Breast epithelium (tissue), 4 donors: ENCODE results near the gene GLIPR2. TPM values are rescaled to one million over a fixed set of nuclear protein-coding genes. Genes with fewer than 3 reads are reported as not detected.

Experiments
- DNase-seq, 2 donors: peaks; one replicate each; pipeline ENCODE4 v3.0.0-alpha.2; 2019; ENCODE audit warnings: low spot score in 2 of 2
- H3K27ac ChIP-seq, 2 donors: fragments of 200-600 bp; sonication (generic) in 1 of 2; one replicate each; pipeline ENCODE4 v1.5.1; 2016 to 2019; ENCODE audit warnings: mild to moderate bottlenecking in 1 of 2
- H3K27me3 ChIP-seq, 2 donors: fragments of 200-600 bp; sonication (generic) in 1 of 2; one replicate each; pipeline versions ENCODE4 v1.5.1 to v1.6.0; 2017 to 2019; ENCODE audit warnings: control low read depth in 1 of 2, mild to moderate bottlenecking in 1 of 2
- H3K36me3 ChIP-seq: fragments of 200-600 bp; one replicate; pipeline ENCODE4 v1.5.1; 2019
- H3K4me1 ChIP-seq, 2 donors: fragments of 200-600 bp; sonication (generic); one replicate each; pipeline ENCODE4 v1.5.1; 2016 to 2019; ENCODE audit warnings: control low read depth in 1 of 2
- H3K4me3 ChIP-seq, 3 donors: fragments of 200-600 bp; sonication (generic); 1 replicate in 2 of 3; 2 replicates in 1 of 3; pipeline ENCODE4 v1.5.1; 2016 to 2019; ENCODE audit warnings: mild to moderate bottlenecking in 3 of 3, moderate library complexity in 2 of 3
- H3K9me3 ChIP-seq, 2 donors: fragments of 200-600 bp; sonication (generic) in 1 of 2; one replicate each; pipeline ENCODE4 v1.5.1; 2016 to 2019; ENCODE audit warnings: control low read depth in 1 of 2
- CTCF ChIP-seq, 3 donors: fragments of 450-650 bp; IDR thresholded peaks; one replicate each; pipeline ENCODE4 v1.5.1; 2016 to 2017; ENCODE audit warnings: antibody characterized with exemption in 3 of 3, mild to moderate bottlenecking in 3 of 3, moderate library complexity in 3 of 3
- POLR2A ChIP-seq: fragments of 450-650 bp; IDR thresholded peaks from one replicate; pipeline ENCODE4 v1.6.1; 2016; ENCODE audit warnings: antibody characterized with exemption, mild to moderate bottlenecking, moderate library complexity
- POLR2AphosphoS5 ChIP-seq, 3 donors: sonication (generic); formaldehyde crosslinking; IDR thresholded peaks; one replicate each; pipeline ENCODE4 v1.6.1; 2017; ENCODE audit warnings: antibody characterized with exemption in 3 of 3
- intact Hi-C: fragments of 100-400 bp; cut with DNase I; formaldehyde crosslinking; loops from one replicate; pipeline ENCODE4 v1.15.1; 2023; ENCODE audit warnings: low total_unique reads
- total RNA-seq, 3 donors: library from RNA; depleted of rRNA; stranded (reverse); fragments of >200 nt; gene quantifications; one replicate each; pipeline ENCODE4 v1.1.0, GENCODE V29; 2016

GLIPR2 gene
- total RNA-seq, 3 donors from 2014 or later = 16.5 to 57.4 (median 26.9) TPM

DNA sequence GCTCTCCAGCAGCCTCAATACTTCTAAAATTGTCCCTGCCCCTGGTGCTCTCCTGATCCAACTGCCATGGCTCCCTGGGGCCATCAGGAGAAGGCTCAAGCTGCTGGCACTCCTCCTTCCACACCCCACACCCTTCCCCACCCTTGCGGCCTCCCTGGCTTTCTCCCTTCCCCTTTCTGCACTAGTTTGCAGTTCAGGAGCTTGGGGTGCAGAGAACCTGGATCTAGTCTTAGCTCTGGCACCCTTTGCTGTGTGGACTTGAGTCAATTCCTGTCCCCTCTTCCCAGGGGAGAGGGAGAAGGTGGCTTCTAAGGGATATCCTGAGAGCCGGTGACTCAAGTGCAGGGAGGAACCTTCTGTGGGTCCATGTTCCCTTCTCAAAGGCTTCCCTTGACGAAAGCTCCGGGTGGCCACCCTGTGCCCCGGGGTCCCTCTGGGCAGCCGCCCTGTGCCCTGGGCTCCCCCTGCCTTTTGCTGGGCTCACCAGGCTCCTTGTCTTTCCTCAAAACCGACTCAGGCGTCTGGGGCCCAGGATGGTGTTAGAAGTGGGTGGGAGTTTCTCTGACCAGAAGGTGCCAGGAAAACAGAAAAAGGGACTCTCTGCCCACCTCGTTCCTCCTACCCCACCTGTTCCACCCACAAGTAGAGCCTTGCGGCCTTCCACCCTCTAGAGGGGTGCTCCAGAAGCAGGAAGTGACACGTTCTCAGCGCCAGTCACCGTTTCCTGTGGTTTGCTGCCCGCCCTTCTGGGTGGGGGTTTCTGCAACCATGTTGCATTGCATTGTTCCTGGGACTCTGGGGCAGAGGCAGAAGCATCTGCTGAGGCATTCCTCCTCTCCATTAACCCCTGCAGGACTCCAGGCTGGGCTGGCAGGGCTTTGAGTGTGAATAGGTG, 15.0 kb downstream of the GLIPR2 start:
- intact Hi-C loops = no loop called here
- no peaks in the 10 kb centered on the region for H3K27me3 ChIP-seq
- H3K4me3 ChIP-seq = no peak overlapping the region

DNA sequence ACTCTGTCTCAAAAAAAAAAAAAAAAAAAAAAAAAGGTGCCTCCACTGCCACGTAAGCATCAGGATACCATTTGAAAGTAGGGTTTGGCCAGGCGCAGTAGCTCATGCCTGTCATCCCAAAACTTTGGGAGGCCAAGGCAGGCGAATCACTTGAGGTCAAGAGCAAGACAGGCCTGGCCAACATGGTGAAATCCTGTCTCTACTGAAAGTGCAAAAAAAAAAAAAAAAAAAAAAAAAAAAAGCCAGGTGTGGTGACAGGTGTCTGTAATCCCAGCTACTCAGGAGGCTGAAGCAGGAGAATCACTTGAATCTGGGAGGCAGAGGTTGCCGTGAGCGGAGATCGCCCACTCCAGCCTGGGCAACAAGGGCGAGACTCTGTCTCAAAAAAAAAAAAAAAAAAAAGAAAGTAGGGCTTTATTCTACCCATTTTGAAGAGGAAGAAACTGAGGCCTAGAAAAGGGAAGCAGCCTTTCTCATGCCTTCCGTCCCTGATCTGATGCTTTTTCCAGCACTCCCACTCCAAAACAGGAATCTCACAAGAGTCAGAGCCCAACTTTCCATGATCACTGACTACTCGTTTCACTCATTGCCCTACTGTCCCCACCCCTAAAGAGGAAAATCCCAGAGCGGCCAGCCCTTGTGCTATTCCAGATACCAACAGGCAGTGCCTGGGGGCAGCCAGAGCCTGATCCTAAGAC, 16.4 kb downstream of the GLIPR2 start:
- H3K4me3 ChIP-seq = no peak overlapping the region
- peak overlapping the region; percentile 67 to 86 for H3K27ac ChIP-seq
- no peaks in the 10 kb centered on the region for H3K27me3 ChIP-seq
- no peaks in the 10 kb centered on the region for H3K9me3 ChIP-seq
- no peak for DNase-seq
- peaks cover 4 to 5% of the 10 kb centered on the region in 2 donors for H3K4me1 ChIP-seq
- intact Hi-C loops = no loop called here
- TF ChIP-seq POLR2A = no peak
- TF ChIP-seq CTCF (IDR thresholded peaks at IDR 0.05) = no peak
- no peak for TF ChIP-seq POLR2AphosphoS5 (IDR thresholded peaks at IDR 0.05)
- no peaks in the 10 kb centered on the region for H3K36me3 ChIP-seq

More for the DNA sequence above, 15.0 kb downstream of the GLIPR2 start:
- TF ChIP-seq CTCF (IDR thresholded peaks at IDR 0.05) = no peak
- TF ChIP-seq POLR2A = no peak
- peak in 1 of 3 donors; percentile 34 for TF ChIP-seq POLR2AphosphoS5 (IDR thresholded peaks at IDR 0.05)
- Histone ChIP-seq H3K9me3 (no peaks in the 10 kb centered on the region), H3K36me3 (no peaks in the 10 kb centered on the region), H3K4me1 (peaks cover 4 to 8% of the 10 kb centered on the region in 2 donors), H3K27ac (peak overlapping the region; percentile 29 to 73)
- no peak for DNase-seq

- no peak for DNase-seq
- Histone ChIP-seq H3K36me3 (no peaks in the 10 kb centered on the region), H3K27ac (peak overlapping the region; percentile 67 to 86), H3K4me3 (no peak overlapping the region), H3K4me1 (peaks cover 0 to 4% of the 10 kb centered on the region in 2 donors), H3K27me3 (no peaks in the 10 kb centered on the region), H3K9me3 (no peaks in the 10 kb centered on the region)
- intact Hi-C loops = no loop called here
- TF ChIP-seq POLR2AphosphoS5 (IDR thresholded peaks at IDR 0.05) = no peak
- TF ChIP-seq CTCF (IDR thresholded peaks at IDR 0.05) = no peak
- TF ChIP-seq POLR2A = no peak
Observed at GRCh38 chr9:36153746-36154145, 17.2 kb downstream of the GLIPR2 start.

- no peaks in the 10 kb centered on the region for H3K4me1 ChIP-seq
- DNase-seq = peak in 1 of 2 donors; percentile 37
- intact Hi-C loops = no loop called here
Observed at GRCh38 chr9:36154331-36154952, 17.9 kb downstream of the GLIPR2 start.

More at GRCh38 chr9:36154331-36154952, 17.9 kb downstream of the GLIPR2 start:
- TF ChIP-seq CTCF (IDR thresholded peaks at IDR 0.05) (no peak), POLR2AphosphoS5 (IDR thresholded peaks at IDR 0.05) (no peak), POLR2A (no peak)
- Histone ChIP-seq H3K9me3 (no peaks in the 10 kb centered on the region), H3K36me3 (no peaks in the 10 kb centered on the region), H3K27ac (peak overlapping the region; percentile 67 to 86), H3K4me3 (no peak overlapping the region), H3K27me3 (no peaks in the 10 kb centered on the region)
